GM18858 (cell line): ENCODE results near the gene CD226.
"Not testable (repeated sequence)": the region's sequence is repeated elsewhere in the genome, so short reads cannot be mapped to it uniquely, and the experiment has no call there.

Experiments
- ATAC-seq: cut with Tn5 transposase; IDR thresholded peaks from one replicate; pipeline ENCODE4 v1.9.1; 2021; ENCODE audit not compliant: unreplicated experiment

CD226 gene

GRCh38 chr18:69916412-69916811, 31.3 kb downstream of the CD226 start:
- no peak for ATAC-seq

GRCh38 chr18:69908838-69909237, 38.8 kb downstream of the CD226 start:
- ATAC-seq = no peak

- ATAC-seq = no peak
Observed at GRCh38 chr18:69906765-69907164, 40.9 kb downstream of the CD226 start.

- ATAC-seq = no peak
Observed at GRCh38 chr18:69900941-69901340, 46.7 kb downstream of the CD226 start.

- not testable (repeated sequence) for ATAC-seq
Observed at GRCh38 chr18:69899154-69899923, 48.3 kb downstream of the CD226 start.

- peak; percentile 23 for ATAC-seq
Observed at GRCh38 chr18:69898241-69898861, 49.3 kb downstream of the CD226 start.

GRCh38 chr18:69897397-69898108, 50.1 kb downstream of the CD226 start:
- ATAC-seq = peak; percentile 24

- ATAC-seq = no peak
Observed at GRCh38 chr18:69895066-69896047, 52.3 kb downstream of the CD226 start.

GRCh38 chr18:69894467-69894866, 53.2 kb downstream of the CD226 start:
- ATAC-seq = no peak

GRCh38 chr18:69890558-69890957, 57.1 kb downstream of the CD226 start:
- no peak for ATAC-seq

GRCh38 chr18:69889009-69889408, 58.7 kb downstream of the CD226 start:
- ATAC-seq = no peak

GRCh38 chr18:69887256-69887655, 60.4 kb downstream of the CD226 start:
- no peak for ATAC-seq

GRCh38 chr18:69885841-69886531, 61.7 kb downstream of the CD226 start:
- ATAC-seq = peak; percentile 62

- no peak for ATAC-seq
Observed at GRCh38 chr18:69885355-69885754, 62.3 kb downstream of the CD226 start.

- no peak for ATAC-seq
Observed at GRCh38 chr18:69883781-69884180, 63.9 kb downstream of the CD226 start.

GRCh38 chr18:69882965-69883668, 64.6 kb downstream of the CD226 start:
- ATAC-seq = peak; percentile 63

GRCh38 chr18:69880083-69880482, 67.6 kb downstream of the CD226 start:
- no peak for ATAC-seq

GRCh38 chr18:69879051-69879450, 68.6 kb downstream of the CD226 start:
- not testable (repeated sequence) for ATAC-seq

- no peak for ATAC-seq
Observed at GRCh38 chr18:69878213-69878933, 69.3 kb downstream of the CD226 start.
